Loucy (cell line): ENCODE results near the gene LMOD1.

ENCODE experiments used
- H2AFZ ChIP-seq: fragments of 200-600 bp; sonication (generic); 2 replicates; pipeline ENCODE4 v1.6.0; 2016; ENCODE audit warnings: antibody characterized with exemption, mild to moderate bottlenecking, low read length, moderate library complexity
- H3F3A ChIP-seq: fragments of 200-600 bp; 2 replicates; pipeline ENCODE4 v1.6.0; 2016; ENCODE audit warnings: antibody characterized with exemption, low read depth, mild to moderate bottlenecking
- H3K27me3 ChIP-seq: fragments of 200-600 bp; sonication (generic); 2 replicates; pipeline ENCODE4 v1.6.1; 2014; ENCODE audit warnings: low read length, mild to moderate bottlenecking; ENCODE audit not compliant: insufficient read depth, poor library complexity, severe bottlenecking
- H3K36me3 ChIP-seq: fragments of 200-600 bp; sonication (generic); 2 replicates; pipeline ENCODE4 v1.6.1; 2016; ENCODE audit warnings: low read length; ENCODE audit not compliant: insufficient read depth
- H3K4me1 ChIP-seq: fragments of 200-600 bp; sonication (generic); 2 replicates; pipeline ENCODE4 v1.5.1; 2014; ENCODE audit warnings: low read length, mild to moderate bottlenecking; ENCODE audit not compliant: insufficient read depth, poor library complexity, severe bottlenecking
- H3K4me2 ChIP-seq: fragments of 200-600 bp; sonication (generic); 2 replicates; pipeline ENCODE4 v1.6.0; 2014; ENCODE audit warnings: antibody characterized with exemption, low read length, low read depth, mild to moderate bottlenecking; ENCODE audit not compliant: poor library complexity, severe bottlenecking
- H3K4me3 ChIP-seq: fragments of 200-600 bp; sonication (generic); 2 replicates; pipeline ENCODE4 v1.5.1; 2014; ENCODE audit warnings: low read length, mild to moderate bottlenecking, mixed read lengths; ENCODE audit not compliant: poor library complexity, severe bottlenecking
- H3K79me2 ChIP-seq: fragments of 200-600 bp; sonication (generic); 2 replicates; pipeline ENCODE4 v1.6.1; 2014; ENCODE audit warnings: low read length; ENCODE audit not compliant: insufficient read depth
- H3K9ac ChIP-seq: fragments of 200-600 bp; sonication (generic); 2 replicates; pipeline ENCODE4 v1.6.0; 2014; ENCODE audit warnings: mild to moderate bottlenecking, low read depth, low read length, moderate library complexity; ENCODE audit not compliant: poor library complexity, severe bottlenecking
- H3K9me2 ChIP-seq: fragments of 200-600 bp; sonication (generic); replicated peaks from 2 replicates; pipeline ENCODE4 v1.6.1; 2016; ENCODE audit warnings: low read depth, low read length, mixed read lengths
- H3K9me3 ChIP-seq: fragments of 200-600 bp; sonication (generic); 2 replicates; pipeline ENCODE4 v1.6.1; 2014; ENCODE audit warnings: mild to moderate bottlenecking, antibody characterized with exemption, low read length, low read depth; ENCODE audit not compliant: insufficient read depth
- H4K20me1 ChIP-seq: fragments of 200-600 bp; sonication (generic); 2 replicates; pipeline ENCODE4 v1.6.0; 2014; ENCODE audit warnings: antibody characterized with exemption, low read length, mild to moderate bottlenecking; ENCODE audit not compliant: insufficient read depth, poor library complexity, severe bottlenecking
- EZH2phosphoT487 ChIP-seq: fragments of 200-600 bp; IDR thresholded peaks from 2 replicates; pipeline ENCODE4 v1.6.1; 2018; ENCODE audit warnings: antibody characterized with exemption, mild to moderate bottlenecking, moderate library complexity, borderline replicate concordance
- TF ChIP-seq, protein P1 (sequence below): fragments of 200-600 bp; sonication (generic); conservative IDR thresholded peaks from 2 replicates; pipeline ENCODE4 v1.5.1; 2014; ENCODE audit warnings: mild to moderate bottlenecking, antibody characterized with exemption, low read length

The LMOD1 gene

DNA sequence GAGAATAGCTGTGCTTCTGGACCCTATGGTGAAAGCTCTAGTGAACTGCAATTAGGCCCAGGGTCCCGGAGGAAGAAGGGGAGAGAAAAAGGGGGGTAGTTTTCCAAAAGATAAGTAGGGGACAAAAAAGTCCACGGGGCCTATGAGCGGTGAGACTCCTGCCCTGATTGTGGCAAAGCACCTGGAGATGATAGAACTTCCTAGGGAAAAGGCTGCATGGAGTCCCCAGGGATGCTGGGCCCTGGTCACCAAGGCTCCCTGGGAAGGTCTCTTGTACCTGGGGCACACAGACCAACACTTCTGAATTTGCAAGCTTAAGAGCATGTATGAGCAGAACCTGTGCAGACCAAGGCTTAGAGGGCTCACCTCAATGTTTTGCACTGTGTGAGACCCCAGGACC is 63.1 kb downstream of the LMOD1 start:
- H3K9me2 ChIP-seq = no peaks in the 10 kb centered on the region
- no peaks in the 10 kb centered on the region for H4K20me1 ChIP-seq
- H3K36me3 ChIP-seq = no peaks in the 10 kb centered on the region
- no peaks in the 10 kb centered on the region for H3K9me3 ChIP-seq
- no peaks in the 10 kb centered on the region for H3K79me2 ChIP-seq
- no peak overlapping the region for H3K4me3 ChIP-seq
- no peak overlapping the region for H3K9ac ChIP-seq
- H2AFZ ChIP-seq = no peak overlapping the region
- TF ChIP-seq EZH2phosphoT487 = no peak
- TF ChIP-seq, protein P1, sequence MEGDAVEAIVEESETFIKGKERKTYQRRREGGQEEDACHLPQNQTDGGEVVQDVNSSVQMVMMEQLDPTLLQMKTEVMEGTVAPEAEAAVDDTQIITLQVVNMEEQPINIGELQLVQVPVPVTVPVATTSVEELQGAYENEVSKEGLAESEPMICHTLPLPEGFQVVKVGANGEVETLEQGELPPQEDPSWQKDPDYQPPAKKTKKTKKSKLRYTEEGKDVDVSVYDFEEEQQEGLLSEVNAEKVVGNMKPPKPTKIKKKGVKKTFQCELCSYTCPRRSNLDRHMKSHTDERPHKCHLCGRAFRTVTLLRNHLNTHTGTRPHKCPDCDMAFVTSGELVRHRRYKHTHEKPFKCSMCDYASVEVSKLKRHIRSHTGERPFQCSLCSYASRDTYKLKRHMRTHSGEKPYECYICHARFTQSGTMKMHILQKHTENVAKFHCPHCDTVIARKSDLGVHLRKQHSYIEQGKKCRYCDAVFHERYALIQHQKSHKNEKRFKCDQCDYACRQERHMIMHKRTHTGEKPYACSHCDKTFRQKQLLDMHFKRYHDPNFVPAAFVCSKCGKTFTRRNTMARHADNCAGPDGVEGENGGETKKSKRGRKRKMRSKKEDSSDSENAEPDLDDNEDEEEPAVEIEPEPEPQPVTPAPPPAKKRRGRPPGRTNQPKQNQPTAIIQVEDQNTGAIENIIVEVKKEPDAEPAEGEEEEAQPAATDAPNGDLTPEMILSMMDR = no peak
- no peaks in the 10 kb centered on the region for H3K27me3 ChIP-seq
- no peaks in the 10 kb centered on the region for H3F3A ChIP-seq
- H3K4me2 ChIP-seq = no peak overlapping the region
- no peaks in the 10 kb centered on the region for H3K4me1 ChIP-seq

GRCh38 chr1:201882665-201883132 is 63.6 kb downstream of the LMOD1 start:
- Histone ChIP-seq H3K4me2 (no peak overlapping the region), H2AFZ (no peak overlapping the region), H3F3A (no peaks in the 10 kb centered on the region), H4K20me1 (no peaks in the 10 kb centered on the region), H3K9ac (no peak overlapping the region), H3K9me3 (no peaks in the 10 kb centered on the region), H3K79me2 (no peaks in the 10 kb centered on the region), H3K9me2 (no peaks in the 10 kb centered on the region), H3K36me3 (no peaks in the 10 kb centered on the region), H3K27me3 (no peaks in the 10 kb centered on the region), H3K4me3 (no peak overlapping the region), H3K4me1 (no peaks in the 10 kb centered on the region)
- TF ChIP-seq EZH2phosphoT487 = no peak
- TF ChIP-seq, protein P1 = no peak

DNA sequence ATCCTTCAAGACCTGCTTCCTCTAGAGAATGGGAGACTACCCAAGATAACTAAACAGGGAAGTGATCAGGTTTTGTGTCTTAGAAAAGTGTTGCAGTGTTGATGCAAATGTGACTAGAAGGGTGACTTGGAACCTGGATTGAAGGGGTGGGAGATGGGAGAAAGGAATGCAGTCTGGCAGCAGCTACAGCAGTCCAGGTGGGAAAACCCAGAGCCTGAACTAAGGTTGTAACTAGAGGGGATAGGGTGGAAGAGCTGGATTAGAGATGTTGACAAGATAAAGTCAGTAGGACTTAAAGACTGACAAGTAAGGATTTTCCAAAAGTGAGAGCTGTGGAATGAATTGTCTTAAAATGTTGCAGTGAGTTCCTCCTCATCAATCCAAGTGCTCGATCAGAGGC is 64.7 kb downstream of the LMOD1 start:
- no peaks in the 10 kb centered on the region for H3K27me3 ChIP-seq
- no peaks in the 10 kb centered on the region for H4K20me1 ChIP-seq
- H3K9me3 ChIP-seq = no peaks in the 10 kb centered on the region
- no peaks in the 10 kb centered on the region for H3K9me2 ChIP-seq
- no peak overlapping the region for H3K4me3 ChIP-seq
- no peak overlapping the region for H3K4me2 ChIP-seq
- no peak overlapping the region for H2AFZ ChIP-seq
- no peak for TF ChIP-seq EZH2phosphoT487
- TF ChIP-seq, protein P1 = no peak
- no peak overlapping the region for H3K9ac ChIP-seq
- no peaks in the 10 kb centered on the region for H3K4me1 ChIP-seq
- H3K36me3 ChIP-seq = peaks cover 3% of the 10 kb centered on the region; the same call in 1 of the 2 replicates
- H3K79me2 ChIP-seq = no peaks in the 10 kb centered on the region
- no peaks in the 10 kb centered on the region for H3F3A ChIP-seq
